GM19035 (cell line): ENCODE results near the gene MPZL1.

Experiments
- ATAC-seq: cut with Tn5 transposase; IDR thresholded peaks from one replicate; pipeline ENCODE4 v1.9.1; 2021; ENCODE audit not compliant: unreplicated experiment

The MPZL1 gene

DNA sequence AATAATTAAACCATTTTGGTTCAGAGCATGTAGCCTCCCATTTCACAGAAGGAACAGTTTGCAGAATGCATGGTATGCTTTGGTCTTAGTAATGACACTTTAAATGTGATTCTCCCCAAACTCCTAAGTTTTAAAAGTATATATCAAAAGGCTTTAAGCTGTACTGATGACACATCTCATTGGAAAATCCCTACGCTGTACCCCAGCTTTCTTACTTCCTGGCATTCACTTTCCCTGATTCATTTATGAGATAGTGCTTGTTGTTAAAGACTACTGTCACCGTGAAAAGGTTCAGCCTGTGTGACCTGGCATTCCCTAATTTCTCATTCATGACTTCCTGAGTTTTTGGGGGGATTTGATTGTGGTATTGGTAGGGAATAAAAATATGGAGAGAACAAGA lies 53.4 kb downstream of the MPZL1 start:
- ATAC-seq, result no peak

DNA sequence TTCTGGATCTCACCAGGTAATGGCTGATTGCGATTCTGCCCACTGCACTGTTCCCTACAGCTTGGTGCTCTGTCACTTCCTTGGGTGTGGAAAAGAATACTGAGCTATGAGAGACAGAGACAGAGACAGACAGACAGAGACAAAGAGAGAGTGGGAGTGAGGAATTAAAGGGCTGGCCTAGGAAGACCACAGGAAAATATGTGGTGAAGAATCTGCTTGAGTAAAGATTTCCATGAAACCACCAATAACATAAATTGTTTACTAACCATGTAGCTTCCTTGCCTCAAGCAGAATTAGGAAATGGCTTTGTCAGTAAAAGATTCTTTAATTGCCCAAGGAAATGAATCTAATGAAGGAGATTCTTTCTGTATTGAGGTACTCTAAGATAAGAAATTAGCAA lies 54.4 kb downstream of the MPZL1 start:
- no peak for ATAC-seq

DNA sequence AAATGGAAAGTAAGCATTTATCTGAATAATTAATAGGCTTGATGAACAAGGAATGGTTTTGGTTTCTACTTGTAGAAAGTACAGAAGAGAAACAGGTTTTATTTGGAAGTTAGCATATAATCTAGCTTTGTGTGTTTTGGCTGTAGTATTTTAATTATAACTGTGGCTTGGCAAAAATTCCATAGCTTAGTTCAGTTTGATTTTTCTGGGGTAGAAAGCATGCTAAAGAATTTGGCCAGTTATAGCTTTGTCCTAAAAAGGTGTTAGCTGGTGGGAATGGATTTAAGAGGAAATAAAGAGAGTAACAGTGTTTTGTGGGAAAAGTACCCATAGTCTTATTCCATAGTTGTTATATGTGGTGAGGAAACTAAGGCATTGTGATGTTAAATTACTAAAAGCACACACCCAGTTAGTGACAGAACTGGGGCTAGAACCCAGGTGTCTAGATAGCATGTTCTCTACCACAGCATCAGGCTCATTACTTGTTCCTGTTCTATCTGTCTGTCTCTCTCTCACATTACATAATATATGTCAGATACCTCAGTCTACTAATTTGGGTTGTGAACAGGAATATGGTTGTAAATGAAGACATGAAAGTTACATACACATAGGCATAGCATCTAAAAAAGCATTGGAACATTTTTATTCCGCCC lies 55.0 kb downstream of the MPZL1 start:
- no peak for ATAC-seq

DNA sequence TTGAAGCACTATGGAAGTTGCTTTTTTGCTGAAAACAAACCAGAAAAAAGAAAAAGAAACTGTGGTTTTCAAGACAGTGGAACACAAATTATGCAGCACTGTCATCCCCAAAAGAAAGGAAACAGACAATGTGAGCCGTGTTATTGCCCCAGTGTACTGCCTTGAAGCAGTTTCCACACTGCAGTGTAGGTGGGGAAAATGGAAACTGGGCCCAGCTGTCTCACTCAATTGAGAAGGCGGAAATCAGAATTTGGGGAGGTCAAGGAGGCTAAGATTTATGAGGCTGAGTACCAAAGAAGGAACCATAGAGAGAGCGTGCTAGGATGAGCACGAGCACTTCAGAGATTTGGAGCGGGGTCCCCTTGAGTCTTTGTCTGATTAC lies 55.5 kb downstream of the MPZL1 start:
- no peak for ATAC-seq

GRCh38 chr1:167781558-167781957 lies 59.8 kb downstream of the MPZL1 start:
- no peak for ATAC-seq

- ATAC-seq, result no peak
These were observed 61.2 kb downstream of the MPZL1 start for GRCh38 chr1:167782946-167783345.

DNA sequence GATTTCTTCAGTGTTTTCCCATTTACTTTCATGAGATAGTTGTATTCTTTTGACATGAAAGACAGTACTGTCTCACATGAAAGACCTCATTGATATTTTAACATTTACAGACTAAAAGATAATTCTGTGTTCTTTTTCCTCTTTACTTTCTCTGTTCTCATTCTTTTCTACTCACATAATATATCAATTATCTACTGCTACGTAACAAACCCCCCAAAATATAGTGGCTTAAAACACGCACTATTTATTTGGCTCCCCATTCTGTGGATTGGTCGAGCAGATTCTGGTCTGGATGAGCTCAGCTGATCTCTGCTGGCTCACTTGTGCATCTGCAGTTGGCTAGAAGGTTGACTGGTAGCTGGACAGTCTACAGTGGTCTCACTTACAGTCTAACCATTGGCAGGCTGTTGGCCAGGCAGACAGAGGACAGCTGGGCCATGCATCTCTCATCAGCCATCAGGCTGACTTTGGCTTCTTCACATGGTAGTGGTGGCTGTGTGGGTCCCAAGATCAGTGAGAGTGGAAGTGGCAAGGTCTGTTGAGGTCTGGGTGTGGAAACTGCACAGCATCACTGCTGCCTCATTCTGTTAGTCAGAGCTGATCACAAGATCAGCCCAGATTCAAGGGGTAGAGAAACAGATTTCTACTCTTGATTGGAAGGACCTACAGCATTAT lies 63.2 kb downstream of the MPZL1 start:
- no peak for ATAC-seq

- ATAC-seq, result no peak
These were observed 64.7 kb downstream of the MPZL1 start for GRCh38 chr1:167786502-167786901.

DNA sequence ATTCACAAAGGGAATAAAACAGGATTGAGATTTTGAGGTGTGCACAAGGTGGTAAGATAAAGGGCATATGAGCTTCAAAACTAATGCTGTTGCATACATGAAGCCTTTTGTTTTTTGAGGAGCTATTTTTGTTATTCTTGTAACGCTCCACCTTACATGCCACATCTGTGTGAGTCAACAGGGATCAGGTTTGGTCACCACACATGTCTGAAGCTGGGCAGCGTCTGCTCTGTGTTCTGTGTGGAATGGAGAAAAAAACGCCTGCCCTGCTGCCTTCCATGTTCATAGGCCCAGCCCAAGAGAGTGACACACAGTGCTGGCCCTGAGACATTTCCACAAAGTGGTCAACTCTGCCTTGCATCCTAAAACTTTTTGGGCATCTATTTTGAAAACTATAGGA lies 67.7 kb downstream of the MPZL1 start:
- ATAC-seq, result no peak

DNA sequence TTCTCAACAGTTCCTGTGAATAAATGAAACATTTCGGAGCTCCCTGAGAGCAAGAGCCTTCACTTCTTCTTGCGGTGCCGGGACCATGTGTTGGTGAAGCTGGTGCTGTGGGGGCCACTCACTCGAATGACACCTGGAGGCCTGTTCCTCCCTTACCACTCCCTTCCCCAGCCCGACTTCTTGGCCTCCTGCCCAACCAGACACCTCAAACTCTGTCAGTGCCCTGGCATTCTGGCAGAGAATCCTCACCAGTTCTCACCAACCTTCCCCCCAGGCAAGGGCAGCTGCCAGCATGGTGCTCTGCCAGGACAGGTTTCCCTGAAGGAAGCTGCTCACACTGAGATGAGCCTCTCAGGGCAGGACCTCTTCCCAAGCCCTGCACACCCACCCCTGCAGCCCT lies 68.3 kb downstream of the MPZL1 start:
- no peak for ATAC-seq

DNA sequence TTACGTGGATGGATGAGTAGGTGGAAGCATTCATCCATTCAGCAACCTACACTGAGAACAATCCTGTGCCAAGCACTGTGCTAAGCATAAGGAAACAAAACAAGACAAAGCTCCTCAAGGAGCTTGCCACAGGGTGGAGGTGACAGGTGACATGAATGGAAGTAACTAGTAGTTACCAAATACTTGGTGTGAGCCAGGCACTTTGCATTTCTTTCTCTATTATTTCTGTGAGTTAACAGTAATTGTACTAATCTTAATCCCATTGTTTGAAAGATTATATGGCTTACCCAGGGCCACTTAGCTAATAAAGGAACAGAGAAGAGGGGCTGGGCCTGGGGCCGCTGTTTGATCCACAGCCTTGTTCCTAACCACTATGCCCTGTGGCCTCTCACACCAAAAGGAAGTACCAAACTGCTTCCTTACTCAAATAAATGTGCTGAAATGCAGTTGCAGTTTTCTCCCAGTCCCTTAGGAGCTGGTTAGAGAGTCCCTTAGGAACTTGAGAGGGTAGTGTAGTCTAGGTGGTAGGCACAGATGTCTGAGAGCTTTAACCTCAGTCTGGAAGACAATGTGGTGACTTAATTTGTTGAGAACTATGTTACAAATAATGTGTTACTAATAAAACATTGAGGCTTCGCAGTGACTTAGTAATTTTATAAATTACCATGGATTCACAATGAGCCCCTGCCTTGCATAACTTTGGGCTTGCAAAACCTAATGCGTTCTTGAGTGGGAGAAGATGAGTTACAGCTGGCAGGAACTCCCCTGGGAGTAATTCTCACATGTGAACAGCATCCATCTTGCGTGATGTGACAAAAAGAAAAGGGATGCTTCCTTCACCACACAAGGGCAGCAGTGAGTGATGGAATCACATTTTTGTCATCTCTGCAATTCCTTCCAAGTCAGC lies 69.8 kb downstream of the MPZL1 start:
- ATAC-seq, result no peak

DNA sequence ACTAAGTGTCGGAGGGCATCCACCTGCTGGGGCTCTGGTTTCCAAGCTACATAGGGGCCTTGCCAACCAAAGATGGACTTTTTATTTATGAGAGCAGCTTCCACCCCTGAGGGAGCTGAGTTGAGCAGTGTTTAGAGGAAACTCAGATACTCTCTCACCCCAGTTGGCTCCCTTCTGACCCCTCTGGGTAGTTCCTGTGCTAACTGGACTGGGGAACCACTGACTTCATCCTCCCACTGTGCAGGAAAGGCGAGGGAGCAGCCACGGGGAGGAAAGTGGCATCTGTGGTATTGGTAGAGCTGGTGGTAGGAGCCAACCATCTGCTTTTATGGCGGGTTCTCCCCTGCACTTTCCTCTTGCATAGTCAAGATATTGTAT lies 70.4 kb downstream of the MPZL1 start:
- no peak for ATAC-seq

GRCh38 chr1:167794043-167794442 lies 72.3 kb downstream of the MPZL1 start:
- no peak for ATAC-seq

DNA sequence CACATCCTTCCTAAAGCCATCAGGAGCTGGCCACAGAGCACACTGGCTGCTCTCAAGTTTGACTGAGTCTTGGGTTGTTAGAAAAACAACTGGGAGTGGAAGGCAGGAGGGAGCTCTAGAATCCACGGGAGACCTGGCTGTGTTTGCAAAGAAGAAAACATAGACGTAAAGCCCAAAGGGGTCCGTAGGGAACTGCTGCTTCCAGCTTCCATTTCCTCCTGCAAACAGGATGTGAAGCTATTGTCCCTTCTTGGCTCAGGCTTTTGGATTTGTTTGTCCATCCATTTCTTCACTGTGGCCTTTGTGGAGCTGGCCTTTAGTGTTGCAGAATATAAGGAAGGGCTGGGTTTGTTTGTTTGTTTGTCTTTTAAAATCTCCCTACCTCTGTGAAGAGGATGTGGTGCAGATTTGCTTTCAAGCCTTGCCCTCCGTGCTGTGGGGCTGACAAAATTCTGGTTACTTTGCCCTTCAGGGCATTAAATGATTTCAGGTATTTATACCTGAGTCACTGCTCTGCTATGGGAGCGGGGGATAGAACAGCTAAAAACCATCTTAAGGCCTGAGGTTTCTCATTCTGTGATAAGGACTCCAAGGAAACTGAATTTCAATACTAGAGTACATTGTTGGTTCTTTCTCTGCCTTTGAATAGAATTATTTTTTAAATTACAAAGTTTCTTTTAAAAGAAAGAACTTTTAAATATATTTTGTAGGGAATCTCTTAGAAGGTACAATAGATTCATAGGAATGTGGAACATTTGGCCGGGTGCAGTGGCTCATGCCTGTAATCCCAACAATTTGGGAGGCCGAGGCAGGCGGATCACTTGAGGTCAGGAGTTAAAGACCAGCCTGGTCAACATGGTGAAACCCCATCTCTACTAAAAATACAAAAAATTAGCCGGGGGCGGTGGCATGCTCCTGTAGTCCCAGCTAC lies 74.3 kb downstream of the MPZL1 start:
- ATAC-seq, result no peak

DNA sequence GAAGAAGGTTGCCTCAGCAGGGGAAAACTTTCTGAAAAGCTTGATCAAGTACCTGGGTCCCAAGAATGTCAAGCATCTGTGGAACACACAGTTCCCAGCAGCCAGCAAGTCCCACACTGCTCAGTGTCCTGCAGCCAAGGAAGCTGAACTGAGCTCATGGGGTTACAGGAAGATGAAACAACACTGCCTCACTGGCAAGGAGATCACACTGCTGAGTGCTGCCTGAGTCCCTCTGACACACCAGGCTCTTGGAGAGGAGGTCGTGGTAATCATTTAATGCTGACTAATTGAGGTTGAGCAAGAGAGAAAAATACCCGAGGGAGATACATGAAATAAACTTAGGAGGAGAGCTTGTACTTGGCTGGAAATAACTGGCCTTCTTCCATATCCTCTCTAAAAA lies 75.2 kb downstream of the MPZL1 start:
- no peak for ATAC-seq

GRCh38 chr1:167798952-167799351 lies 77.2 kb downstream of the MPZL1 start:
- ATAC-seq, result no peak

- no peak for ATAC-seq
These were observed 78.0 kb downstream of the MPZL1 start for GRCh38 chr1:167799747-167800146.

DNA sequence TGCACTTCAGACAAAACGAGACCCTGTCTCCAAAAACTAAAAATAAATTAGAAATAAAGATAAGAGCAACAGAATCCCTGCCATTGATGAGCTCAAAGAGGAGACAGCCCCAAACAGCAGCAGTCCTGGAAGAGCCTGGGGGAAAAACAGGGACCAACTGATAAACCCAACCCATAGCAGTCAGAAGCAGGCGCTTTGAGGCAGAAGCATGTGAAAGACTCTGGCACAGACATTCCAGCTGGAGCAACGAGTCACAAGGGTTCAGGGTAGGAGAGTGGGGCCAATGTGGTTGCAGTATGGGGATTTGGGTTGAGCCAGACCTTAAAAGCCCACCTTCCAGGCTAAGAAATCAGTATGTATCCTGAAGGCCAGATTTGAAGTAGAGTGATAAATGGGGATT lies 78.5 kb downstream of the MPZL1 start:
- ATAC-seq, result no peak

- ATAC-seq, result no peak
These were observed 80.5 kb downstream of the MPZL1 start for GRCh38 chr1:167802235-167802634.

DNA sequence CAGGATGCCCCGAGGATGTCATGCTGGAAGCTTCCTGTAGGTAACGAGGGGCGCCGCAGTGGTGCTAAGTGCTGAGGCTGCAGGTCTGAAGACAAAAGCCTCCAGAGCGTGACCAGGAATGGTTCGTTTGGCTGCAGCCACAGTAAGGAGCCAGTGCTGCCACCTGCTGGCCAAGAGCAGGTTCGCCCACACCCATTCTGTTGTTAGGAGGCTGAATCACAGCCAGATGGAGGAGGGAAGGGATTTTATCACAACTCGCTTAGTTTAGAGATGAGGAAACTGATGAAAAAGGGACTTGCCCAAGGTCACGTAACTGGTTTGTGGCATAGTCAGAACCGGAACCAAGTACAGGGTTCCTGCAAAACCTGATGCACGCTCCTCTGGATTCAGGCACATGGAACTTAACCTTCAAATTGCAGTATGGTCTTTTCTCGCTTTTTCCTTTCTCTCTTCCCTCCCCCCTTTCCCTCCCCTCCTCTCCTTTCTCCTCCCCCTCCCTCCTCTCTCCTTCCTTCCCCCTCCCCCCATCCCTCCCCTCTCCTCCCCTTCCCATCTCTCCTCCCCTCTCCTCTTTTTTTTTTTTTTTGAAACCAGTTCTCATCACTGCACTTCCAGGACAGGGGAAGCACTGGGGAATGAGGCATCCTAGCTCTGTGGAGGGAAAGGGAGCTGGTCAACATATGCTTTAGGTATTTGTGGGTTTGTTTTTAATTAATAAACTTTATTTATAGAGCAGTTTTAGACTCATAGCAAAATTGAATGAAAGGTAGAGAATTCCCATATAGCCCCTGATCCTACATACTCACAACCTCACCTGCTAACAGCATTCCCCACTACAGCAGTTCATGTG lies 81.8 kb downstream of the MPZL1 start:
- peak; percentile 85 for ATAC-seq
